Dendritic cell treated with granulocyte-macrophage colony-stimulating factor and Interleukin-4, amounts not matched to agents 40 ng/mL and 50 ng/mL, for 4 days (primary cell): ENCODE data around the gene PRKN.

Experiments
- H3K27ac Mint-ChIP-seq: one replicate; pipeline ENCODE4 v1.8.0; 2022; ENCODE audit warnings: mild to moderate bottlenecking, mixed read lengths
- H3K27me3 Mint-ChIP-seq: one replicate; pipeline ENCODE4 v1.8.0; 2022; ENCODE audit warnings: mild to moderate bottlenecking, mixed read lengths
- H3K36me3 Mint-ChIP-seq: one replicate; pipeline ENCODE4 v1.8.0; 2022; ENCODE audit warnings: low read depth, mixed read lengths
- H3K4me1 Mint-ChIP-seq: one replicate; pipeline ENCODE4 v1.8.0; 2022; ENCODE audit warnings: low read depth, mixed read lengths
- H3K4me3 Mint-ChIP-seq: one replicate; pipeline ENCODE4 v1.8.0; 2022; ENCODE audit warnings: mild to moderate bottlenecking, moderate library complexity, mixed read lengths
- H3K9me3 Mint-ChIP-seq: one replicate; pipeline ENCODE4 v1.8.0; 2022; ENCODE audit warnings: mixed read lengths
- intact Hi-C: fragments of 100-400 bp; cut with micrococcal nuclease; formaldehyde crosslinking; loops from one replicate; pipeline ENCODE4 v1.15.0; 2022

PRKN gene

GRCh38 chr6:162069995-162070394, 657.6 kb downstream of the PRKN start:
- Mint-ChIP-seq H3K27me3 (no peaks in the 10 kb centered on the region), H3K27ac (no peak overlapping the region), H3K36me3 (no peaks in the 10 kb centered on the region), H3K4me3 (no peak overlapping the region), H3K9me3 (peaks cover 63% of the 10 kb centered on the region), H3K4me1 (no peaks in the 10 kb centered on the region)
- intact Hi-C loops: no loop called here

- Mint-ChIP-seq H3K4me1 (no peaks in the 10 kb centered on the region), H3K36me3 (no peaks in the 10 kb centered on the region), H3K4me3 (no peak overlapping the region), H3K9me3 (peaks cover 62% of the 10 kb centered on the region), H3K27ac (no peak overlapping the region), H3K27me3 (no peaks in the 10 kb centered on the region)
- intact Hi-C loops: no loop called here
Observed at GRCh38 chr6:162068340-162068739, 659.2 kb downstream of the PRKN start.

GRCh38 chr6:162063666-162064065, 663.9 kb downstream of the PRKN start:
- Mint-ChIP-seq H3K27me3 (no peaks in the 10 kb centered on the region), H3K4me3 (no peak overlapping the region), H3K27ac (no peak overlapping the region), H3K4me1 (no peaks in the 10 kb centered on the region), H3K36me3 (no peaks in the 10 kb centered on the region), H3K9me3 (peaks cover 34% of the 10 kb centered on the region)
- intact Hi-C loops: no loop called here

GRCh38 chr6:162058281-162058875, 669.2 kb downstream of the PRKN start:
- Mint-ChIP-seq H3K4me3 (no peak overlapping the region), H3K27me3 (no peaks in the 10 kb centered on the region), H3K9me3 (peaks cover 9% of the 10 kb centered on the region), H3K36me3 (no peaks in the 10 kb centered on the region), H3K27ac (no peak overlapping the region), H3K4me1 (no peaks in the 10 kb centered on the region)
- intact Hi-C loops: no loop called here

- no peaks in the 10 kb centered on the region for H3K9me3 Mint-ChIP-seq
- H3K4me3 Mint-ChIP-seq: no peak overlapping the region
- intact Hi-C loops: no loop called here
- no peaks in the 10 kb centered on the region for H3K36me3 Mint-ChIP-seq
- no peaks in the 10 kb centered on the region for H3K27me3 Mint-ChIP-seq
- H3K27ac Mint-ChIP-seq: no peak overlapping the region
- H3K4me1 Mint-ChIP-seq: no peaks in the 10 kb centered on the region
Observed at GRCh38 chr6:162056745-162057144, 670.8 kb downstream of the PRKN start.

GRCh38 chr6:162056061-162056460, 671.5 kb downstream of the PRKN start:
- H3K9me3 Mint-ChIP-seq: no peaks in the 10 kb centered on the region
- intact Hi-C loops: no loop called here
- no peaks in the 10 kb centered on the region for H3K4me1 Mint-ChIP-seq
- H3K27ac Mint-ChIP-seq: no peak overlapping the region
- no peak overlapping the region for H3K4me3 Mint-ChIP-seq
- H3K36me3 Mint-ChIP-seq: no peaks in the 10 kb centered on the region
- no peaks in the 10 kb centered on the region for H3K27me3 Mint-ChIP-seq

- Mint-ChIP-seq H3K36me3 (no peaks in the 10 kb centered on the region), H3K27ac (no peak overlapping the region), H3K4me1 (no peaks in the 10 kb centered on the region), H3K4me3 (no peak overlapping the region), H3K27me3 (no peaks in the 10 kb centered on the region), H3K9me3 (peaks cover 5% of the 10 kb centered on the region)
- intact Hi-C loops: no loop called here
Observed at GRCh38 chr6:162055365-162055764, 672.2 kb downstream of the PRKN start.

- no peaks in the 10 kb centered on the region for H3K27me3 Mint-ChIP-seq
- intact Hi-C loops: no loop called here
- H3K4me3 Mint-ChIP-seq: no peak overlapping the region
- no peaks in the 10 kb centered on the region for H3K4me1 Mint-ChIP-seq
- no peak overlapping the region for H3K27ac Mint-ChIP-seq
- peaks cover 13% of the 10 kb centered on the region for H3K9me3 Mint-ChIP-seq
- no peaks in the 10 kb centered on the region for H3K36me3 Mint-ChIP-seq
Observed at GRCh38 chr6:162053084-162053483, 674.5 kb downstream of the PRKN start.

- no peaks in the 10 kb centered on the region for H3K36me3 Mint-ChIP-seq
- H3K9me3 Mint-ChIP-seq: peaks cover 15% of the 10 kb centered on the region
- H3K27me3 Mint-ChIP-seq: no peaks in the 10 kb centered on the region
- no peak overlapping the region for H3K27ac Mint-ChIP-seq
- H3K4me3 Mint-ChIP-seq: no peak overlapping the region
- intact Hi-C loops: no loop called here
- no peaks in the 10 kb centered on the region for H3K4me1 Mint-ChIP-seq
Observed at GRCh38 chr6:162050579-162050978, 677.0 kb downstream of the PRKN start.

- Mint-ChIP-seq H3K4me3 (no peak overlapping the region), H3K36me3 (no peaks in the 10 kb centered on the region), H3K4me1 (no peaks in the 10 kb centered on the region), H3K9me3 (peaks cover 47% of the 10 kb centered on the region), H3K27ac (no peak overlapping the region), H3K27me3 (no peaks in the 10 kb centered on the region)
- intact Hi-C loops: no loop called here
Observed at GRCh38 chr6:162046324-162046723, 681.2 kb downstream of the PRKN start.

GRCh38 chr6:162032620-162033019, 694.9 kb downstream of the PRKN start:
- H3K36me3 Mint-ChIP-seq: no peaks in the 10 kb centered on the region
- no peaks in the 10 kb centered on the region for H3K4me1 Mint-ChIP-seq
- H3K27ac Mint-ChIP-seq: no peak overlapping the region
- H3K4me3 Mint-ChIP-seq: no peak overlapping the region
- peaks cover 21% of the 10 kb centered on the region for H3K9me3 Mint-ChIP-seq
- intact Hi-C loops: no loop called here
- no peaks in the 10 kb centered on the region for H3K27me3 Mint-ChIP-seq

- no peaks in the 10 kb centered on the region for H3K4me1 Mint-ChIP-seq
- peaks cover 41% of the 10 kb centered on the region for H3K9me3 Mint-ChIP-seq
- no peak overlapping the region for H3K4me3 Mint-ChIP-seq
- H3K27ac Mint-ChIP-seq: no peak overlapping the region
- no peaks in the 10 kb centered on the region for H3K36me3 Mint-ChIP-seq
- H3K27me3 Mint-ChIP-seq: no peaks in the 10 kb centered on the region
- intact Hi-C loops: no loop called here
Observed at GRCh38 chr6:162029873-162030576, 697.5 kb downstream of the PRKN start.

- Mint-ChIP-seq H3K9me3 (peaks cover 57% of the 10 kb centered on the region), H3K36me3 (no peaks in the 10 kb centered on the region), H3K27me3 (no peaks in the 10 kb centered on the region), H3K4me1 (no peaks in the 10 kb centered on the region), H3K4me3 (no peak overlapping the region), H3K27ac (no peak overlapping the region)
- intact Hi-C loops: no loop called here
Observed at GRCh38 chr6:162026843-162027242, 700.7 kb downstream of the PRKN start.

GRCh38 chr6:162026031-162026430, 701.5 kb downstream of the PRKN start:
- Mint-ChIP-seq H3K4me3 (no peak overlapping the region), H3K27ac (no peak overlapping the region), H3K4me1 (no peaks in the 10 kb centered on the region), H3K9me3 (peaks cover 57% of the 10 kb centered on the region), H3K36me3 (no peaks in the 10 kb centered on the region), H3K27me3 (no peaks in the 10 kb centered on the region)
- intact Hi-C loops: no loop called here

GRCh38 chr6:162019349-162019748, 708.2 kb downstream of the PRKN start:
- intact Hi-C loops: no loop called here
- H3K9me3 Mint-ChIP-seq: peaks cover 16% of the 10 kb centered on the region

More at GRCh38 chr6:162019349-162019748, 708.2 kb downstream of the PRKN start:
- Mint-ChIP-seq H3K36me3 (no peaks in the 10 kb centered on the region), H3K4me1 (no peaks in the 10 kb centered on the region), H3K27ac (no peak overlapping the region), H3K4me3 (no peak overlapping the region), H3K27me3 (no peaks in the 10 kb centered on the region)
